Gastrocnemius medialis (tissue), 4 donors: ENCODE data around the gene PCYOX1L. TPM values are rescaled to one million over a fixed set of nuclear protein-coding genes. Genes with fewer than 3 reads are reported as not detected.

Experiments used
- ATAC-seq, 2 donors: fragments of 150-250 bp; one replicate each; pipeline ENCODE4 v1.9.1; 2016
- DNase-seq, 2 donors: peaks; one replicate each; pipeline ENCODE4 v3.0.0-alpha.2; 2019
- H3K27ac ChIP-seq, 4 donors: fragments of 200-600 bp; sonication (generic); 1 replicate in 1 of 4; 2 replicates in 3 of 4; pipeline ENCODE4 v1.5.1; 2016 to 2018; ENCODE audit warnings: mild to moderate bottlenecking in 2 of 4, moderate library complexity in 1 of 4
- H3K27me3 ChIP-seq, 3 donors: fragments of 200-600 bp; sonication (generic) in 2 of 3; 1 replicate in 1 of 3; 2 replicates in 2 of 3; pipeline versions ENCODE4 v1.5.1 to v1.6.0; 2016 to 2019; ENCODE audit warnings: mild to moderate bottlenecking in 1 of 3, moderate library complexity in 1 of 3
- H3K36me3 ChIP-seq, 2 donors: fragments of 200-600 bp; sonication (generic) in 1 of 2; one replicate each; pipeline ENCODE4 v1.5.1; 2017 to 2018
- H3K4me1 ChIP-seq, 2 donors: fragments of 200-600 bp; sonication (generic) in 1 of 2; one replicate each; pipeline ENCODE4 v1.5.1; 2016 to 2017; ENCODE audit warnings: mild to moderate bottlenecking in 2 of 2
- H3K4me3 ChIP-seq, 4 donors: fragments of 200-600 bp; sonication (generic) in 3 of 4; 1 replicate in 1 of 4; 2 replicates in 3 of 4; pipeline ENCODE4 v1.5.1; 2016 to 2019; ENCODE audit warnings: mild to moderate bottlenecking in 2 of 4
- H3K9me3 ChIP-seq, 3 donors: fragments of 200-600 bp; sonication (generic) in 2 of 3; 1 replicate in 1 of 3; 2 replicates in 2 of 3; pipeline ENCODE4 v1.5.1; 2016 to 2019
- POLR2A ChIP-seq, 2 donors: fragments of 450-650 bp; IDR thresholded peaks; one replicate each; pipeline ENCODE4 v1.6.1; 2017; ENCODE audit warnings: antibody characterized with exemption in 2 of 2, mild to moderate bottlenecking in 2 of 2, moderate library complexity in 2 of 2
- in situ Hi-C, 4 donors: fragments of 200-750 bp; cut with MboI; loops; one replicate each; pipeline versions ENCODE4 v1.15.0 to v1.8.0; 2017; ENCODE audit warnings: low sequenced_read_pairs in 4 of 4
- intact Hi-C: fragments of 100-400 bp; cut with DNase I; formaldehyde crosslinking; loops from one replicate; pipeline ENCODE4 v1.15.1; 2023; ENCODE audit warnings: low total_unique reads
- total RNA-seq, 4 donors: library from RNA; depleted of rRNA; stranded (reverse); fragments of >200 nt; gene quantifications; one replicate each; pipeline versions ENCODE4 v1.1.0 to v1.2.3, GENCODE V29; 2016
- TF ChIP-seq, protein P1 (sequence below), 5 experiments: fragments of 450-650 bp in 3 of 5; fragments of 200-600 bp in 2 of 5; sonication (generic) in 2 of 5; IDR thresholded peaks in 4 of 5; conservative IDR thresholded peaks in 1 of 5; 1 replicate in 4 of 5; 2 replicates in 1 of 5; pipeline ENCODE4 v1.5.1; 2016 to 2019; ENCODE audit warnings: antibody characterized with exemption in 5 of 5, mild to moderate bottlenecking in 3 of 5, moderate library complexity in 3 of 5

PCYOX1L gene
- total RNA-seq, 4 donors from 2014 or later = 0.29 to 1.5 (median 1.2) TPM

DNA sequence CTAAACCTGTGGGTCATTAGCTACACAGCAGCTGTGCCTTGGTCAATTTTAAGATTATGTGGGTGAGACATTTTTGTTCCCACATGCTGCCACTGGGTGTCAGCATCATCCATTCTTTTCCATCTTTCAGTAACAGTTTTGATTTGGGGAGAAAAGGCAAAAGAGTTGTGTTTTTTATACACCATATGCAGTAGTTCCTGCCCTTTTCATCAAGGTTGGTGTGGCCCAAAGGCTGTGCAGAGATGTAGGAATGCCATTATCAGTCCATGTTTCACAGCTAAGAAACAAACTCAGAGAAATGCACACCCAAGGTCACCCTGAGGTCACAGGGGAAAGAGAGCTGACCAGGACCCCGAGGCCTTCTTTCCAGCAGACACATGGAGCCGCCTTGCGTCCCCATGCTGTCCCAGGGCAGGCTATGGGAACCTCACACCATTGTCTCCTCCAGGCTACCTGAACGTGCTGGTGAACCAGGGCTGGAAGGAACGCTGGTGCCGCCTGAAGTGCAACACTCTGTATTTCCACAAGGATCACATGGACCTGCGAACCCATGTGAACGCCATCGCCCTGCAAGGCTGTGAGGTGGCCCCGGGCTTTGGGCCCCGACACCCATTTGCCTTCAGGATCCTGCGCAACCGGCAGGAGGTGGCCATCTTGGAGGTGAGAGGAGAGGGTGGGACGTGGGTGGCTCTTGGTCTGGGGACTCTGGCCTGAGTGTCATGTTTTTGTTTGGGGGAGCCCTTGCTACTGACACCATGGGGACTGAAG lies 40.4 kb upstream of the PCYOX1L start:
- in situ Hi-C loops (no loop called here), intact Hi-C loops (loop anchor here (5.0 kb wide), 1 partner anchor 55 kb away; no protein-coding TSS in a partner anchor)
- no peaks in the 10 kb centered on the region for H3K27me3 ChIP-seq
- no peaks in the 10 kb centered on the region for H3K9me3 ChIP-seq
- TF ChIP-seq POLR2A (IDR thresholded peaks at IDR 0.05) = no peak
- TF ChIP-seq, protein P1, sequence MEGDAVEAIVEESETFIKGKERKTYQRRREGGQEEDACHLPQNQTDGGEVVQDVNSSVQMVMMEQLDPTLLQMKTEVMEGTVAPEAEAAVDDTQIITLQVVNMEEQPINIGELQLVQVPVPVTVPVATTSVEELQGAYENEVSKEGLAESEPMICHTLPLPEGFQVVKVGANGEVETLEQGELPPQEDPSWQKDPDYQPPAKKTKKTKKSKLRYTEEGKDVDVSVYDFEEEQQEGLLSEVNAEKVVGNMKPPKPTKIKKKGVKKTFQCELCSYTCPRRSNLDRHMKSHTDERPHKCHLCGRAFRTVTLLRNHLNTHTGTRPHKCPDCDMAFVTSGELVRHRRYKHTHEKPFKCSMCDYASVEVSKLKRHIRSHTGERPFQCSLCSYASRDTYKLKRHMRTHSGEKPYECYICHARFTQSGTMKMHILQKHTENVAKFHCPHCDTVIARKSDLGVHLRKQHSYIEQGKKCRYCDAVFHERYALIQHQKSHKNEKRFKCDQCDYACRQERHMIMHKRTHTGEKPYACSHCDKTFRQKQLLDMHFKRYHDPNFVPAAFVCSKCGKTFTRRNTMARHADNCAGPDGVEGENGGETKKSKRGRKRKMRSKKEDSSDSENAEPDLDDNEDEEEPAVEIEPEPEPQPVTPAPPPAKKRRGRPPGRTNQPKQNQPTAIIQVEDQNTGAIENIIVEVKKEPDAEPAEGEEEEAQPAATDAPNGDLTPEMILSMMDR (IDR thresholded peaks at IDR 0.05 in 4 of 5, conservative IDR thresholded peaks at IDR 0.05 in 1 of 5) = peak in 4 of 5 experiments; percentile 33 to 58 (median 41)
- peaks cover 34 to 35% of the 10 kb centered on the region in 2 donors for H3K4me1 ChIP-seq
- ATAC-seq (no peak), DNase-seq (no peak)
- H3K27ac ChIP-seq = peak overlapping the region in 2 of 4 donors; percentile 26 to 40
- H3K4me3 ChIP-seq = no peak overlapping the region
- H3K36me3 ChIP-seq = peaks cover 0 to 34% of the 10 kb centered on the region in 2 donors

GRCh38 chr5:149319174-149319573 lies 38.7 kb upstream of the PCYOX1L start:
- no peaks in the 10 kb centered on the region for H3K9me3 ChIP-seq
- H3K27me3 ChIP-seq = no peaks in the 10 kb centered on the region
- intact Hi-C loops (loop anchor here (5.0 kb wide), 1 partner anchor 53 kb away; no protein-coding TSS in a partner anchor), in situ Hi-C loops (no loop called here)
- H3K4me3 ChIP-seq = no peak overlapping the region
- DNase-seq = no peak
- H3K27ac ChIP-seq = peak overlapping the region in 3 of 4 donors; percentile 1 to 46 (median 10)
- peaks cover 19 to 30% of the 10 kb centered on the region in 2 donors for H3K4me1 ChIP-seq
- TF ChIP-seq POLR2A (IDR thresholded peaks at IDR 0.05) = no peak
- TF ChIP-seq, protein P1 (IDR thresholded peaks at IDR 0.05 in 4 of 5, conservative IDR thresholded peaks at IDR 0.05 in 1 of 5) = no peak
- peaks cover 0 to 45% of the 10 kb centered on the region in 2 donors for H3K36me3 ChIP-seq
- ATAC-seq = no peak

- in situ Hi-C loops (loop anchor here in 1 of 4 donors (10.0 kb wide), 1 partner anchor 54 kb away; the partner anchor contains the start of gene IL17B), intact Hi-C loops (no loop called here)
- TF ChIP-seq POLR2A (IDR thresholded peaks at IDR 0.05) = no peak
- TF ChIP-seq, protein P1 (IDR thresholded peaks at IDR 0.05 in 4 of 5, conservative IDR thresholded peaks at IDR 0.05 in 1 of 5) = no peak
- H3K4me3 ChIP-seq = no peak overlapping the region
- peak; percentile 38 to 58 for DNase-seq
- peak; percentile 37 to 38 for ATAC-seq
- no peaks in the 10 kb centered on the region for H3K27me3 ChIP-seq
- H3K27ac ChIP-seq = peak overlapping the region in 3 of 4 donors; percentile 37 to 54 (median 45)
- H3K9me3 ChIP-seq = no peaks in the 10 kb centered on the region
- peaks cover 0 to 55% of the 10 kb centered on the region in 2 donors for H3K36me3 ChIP-seq
- H3K4me1 ChIP-seq = peaks cover 9 to 24% of the 10 kb centered on the region in 2 donors
These were observed 37.0 kb upstream of the PCYOX1L start for GRCh38 chr5:149320791-149321330.

GRCh38 chr5:149322518-149322917 lies 35.3 kb upstream of the PCYOX1L start:
- no peak for TF ChIP-seq POLR2A (IDR thresholded peaks at IDR 0.05)
- TF ChIP-seq, protein P1 (IDR thresholded peaks at IDR 0.05 in 4 of 5, conservative IDR thresholded peaks at IDR 0.05 in 1 of 5) = no peak
- intact Hi-C loops = no loop called here
- Histone ChIP-seq H3K27me3 (no peaks in the 10 kb centered on the region), H3K27ac (peak overlapping the region; percentile 22 to 60 (median 50)), H3K4me3 (no peak overlapping the region), H3K9me3 (no peaks in the 10 kb centered on the region), H3K4me1 (peaks cover 9 to 24% of the 10 kb centered on the region in 2 donors), H3K36me3 (peaks cover 0 to 66% of the 10 kb centered on the region in 2 donors)
- in situ Hi-C loops = loop anchor here in 1 of 4 donors (10.0 kb wide), 1 partner anchor 52 kb away; the partner anchor contains the start of gene IL17B
- no peak for DNase-seq
- ATAC-seq = no peak
